ENCODE measurements around the gene SULT4A1. TPM values are rescaled to one million over a fixed set of nuclear protein-coding genes. Genes with fewer than 3 reads are reported as not detected.

Gene SULT4A1
- total RNA-seq, 2 donors from 2014 or later: not detected

GRCh38 chr22:43851058-43851978 lies 11.0 kb downstream of the SULT4A1 start:
- H3K4me3 ChIP-seq: no peak overlapping the region
- TF ChIP-seq, protein P1, sequence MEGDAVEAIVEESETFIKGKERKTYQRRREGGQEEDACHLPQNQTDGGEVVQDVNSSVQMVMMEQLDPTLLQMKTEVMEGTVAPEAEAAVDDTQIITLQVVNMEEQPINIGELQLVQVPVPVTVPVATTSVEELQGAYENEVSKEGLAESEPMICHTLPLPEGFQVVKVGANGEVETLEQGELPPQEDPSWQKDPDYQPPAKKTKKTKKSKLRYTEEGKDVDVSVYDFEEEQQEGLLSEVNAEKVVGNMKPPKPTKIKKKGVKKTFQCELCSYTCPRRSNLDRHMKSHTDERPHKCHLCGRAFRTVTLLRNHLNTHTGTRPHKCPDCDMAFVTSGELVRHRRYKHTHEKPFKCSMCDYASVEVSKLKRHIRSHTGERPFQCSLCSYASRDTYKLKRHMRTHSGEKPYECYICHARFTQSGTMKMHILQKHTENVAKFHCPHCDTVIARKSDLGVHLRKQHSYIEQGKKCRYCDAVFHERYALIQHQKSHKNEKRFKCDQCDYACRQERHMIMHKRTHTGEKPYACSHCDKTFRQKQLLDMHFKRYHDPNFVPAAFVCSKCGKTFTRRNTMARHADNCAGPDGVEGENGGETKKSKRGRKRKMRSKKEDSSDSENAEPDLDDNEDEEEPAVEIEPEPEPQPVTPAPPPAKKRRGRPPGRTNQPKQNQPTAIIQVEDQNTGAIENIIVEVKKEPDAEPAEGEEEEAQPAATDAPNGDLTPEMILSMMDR (IDR thresholded peaks at IDR 0.05): no peak
- no peaks in the 10 kb centered on the region for H3K27me3 ChIP-seq (replicated peaks; ENCODE audit: insufficient read depth)
- ATAC-seq (ENCODE audit: insufficient number of reproducible peaks, low FRiP score, low read depth): no peak
- H3K9me3 ChIP-seq: no peaks in the 10 kb centered on the region
- no peaks in the 10 kb centered on the region for H3K4me1 ChIP-seq (ENCODE audit: control insufficient read depth in 1 of 2, low read depth in 2 of 2)
- no peak overlapping the region for H3K27ac ChIP-seq
- no peak for DNase-seq (ENCODE audit: low spot score)
- H3K36me3 ChIP-seq: no peaks in the 10 kb centered on the region

- DNase-seq (ENCODE audit: low spot score): no peak
Measured at GRCh38 chr22:43850529-43850928, 11.8 kb downstream of the SULT4A1 start.

GRCh38 chr22:43849731-43850130 lies 12.6 kb downstream of the SULT4A1 start:
- Histone ChIP-seq H3K4me3 (no peak overlapping the region), H3K9me3 (no peaks in the 10 kb centered on the region), H3K27ac (no peak overlapping the region), H3K27me3 (replicated peaks; ENCODE audit: insufficient read depth) (no peaks in the 10 kb centered on the region), H3K36me3 (no peaks in the 10 kb centered on the region), H3K4me1 (ENCODE audit: control insufficient read depth in 1 of 2, low read depth in 2 of 2) (no peaks in the 10 kb centered on the region)
- TF ChIP-seq, protein P1 (IDR thresholded peaks at IDR 0.05): no peak
- no peak for DNase-seq (ENCODE audit: low spot score)
- ATAC-seq (ENCODE audit: insufficient number of reproducible peaks, low FRiP score, low read depth): no peak

More at GRCh38 chr22:43850529-43850928, 11.8 kb downstream of the SULT4A1 start:
- TF ChIP-seq, protein P1 (IDR thresholded peaks at IDR 0.05): no peak
- Histone ChIP-seq H3K4me3 (no peak overlapping the region), H3K36me3 (no peaks in the 10 kb centered on the region), H3K27ac (no peak overlapping the region), H3K27me3 (replicated peaks; ENCODE audit: insufficient read depth) (no peaks in the 10 kb centered on the region), H3K9me3 (no peaks in the 10 kb centered on the region), H3K4me1 (ENCODE audit: control insufficient read depth in 1 of 2, low read depth in 2 of 2) (no peaks in the 10 kb centered on the region)
- no peak for ATAC-seq (ENCODE audit: insufficient number of reproducible peaks, low FRiP score, low read depth)

DNA sequence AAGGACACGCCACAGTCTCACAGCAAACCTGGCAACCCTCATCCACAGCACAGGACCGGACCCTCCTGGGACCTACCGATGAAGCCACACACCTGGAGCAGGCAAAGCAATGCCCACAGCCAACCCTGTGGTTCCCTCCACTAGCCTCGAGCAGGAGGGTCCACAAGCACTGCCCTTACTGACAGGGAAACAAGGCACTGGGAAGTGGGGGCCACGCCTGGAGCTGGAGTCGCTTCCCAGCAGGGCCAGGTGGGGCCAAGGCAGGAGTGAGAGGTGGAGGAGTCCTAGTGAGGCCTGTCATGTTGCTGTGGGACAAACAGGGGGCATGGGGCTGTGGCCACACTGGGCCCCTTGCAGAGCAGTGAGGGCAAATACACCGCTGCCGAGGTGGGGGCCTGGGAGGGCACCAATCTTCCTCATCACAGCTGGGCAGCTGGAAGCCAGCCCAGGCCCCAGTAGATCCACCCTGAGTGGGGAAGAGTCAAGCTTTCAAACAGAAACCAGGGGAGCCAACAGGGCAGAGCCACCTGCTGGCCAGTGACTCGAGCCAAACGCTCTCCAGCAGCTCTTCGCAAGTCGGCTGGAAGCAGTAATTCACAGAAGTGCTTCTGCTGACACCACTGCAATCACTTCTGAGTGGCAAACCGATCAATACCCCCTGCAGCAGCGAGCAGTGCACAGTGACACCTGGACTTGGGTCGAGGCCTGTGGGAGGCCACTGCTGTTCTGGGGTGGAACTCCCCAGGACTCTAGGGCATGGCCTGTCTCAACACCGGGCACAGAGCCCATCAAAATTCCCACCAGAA lies 13.7 kb downstream of the SULT4A1 start:
- no peaks in the 10 kb centered on the region for H3K9me3 ChIP-seq
- TF ChIP-seq, protein P1 (IDR thresholded peaks at IDR 0.05): no peak
- no peaks in the 10 kb centered on the region for H3K36me3 ChIP-seq
- DNase-seq (ENCODE audit: low spot score) (no peak), ATAC-seq (ENCODE audit: insufficient number of reproducible peaks, low FRiP score, low read depth) (no peak)
- no peak overlapping the region for H3K27ac ChIP-seq
- H3K27me3 ChIP-seq (replicated peaks; ENCODE audit: insufficient read depth): no peaks in the 10 kb centered on the region
- no peaks in the 10 kb centered on the region for H3K4me1 ChIP-seq (ENCODE audit: control insufficient read depth in 1 of 2, low read depth in 2 of 2)
- no peak overlapping the region for H3K4me3 ChIP-seq
